ENCODE results near the gene RASGEF1C.
"Not testable (repeated sequence)": the region's sequence is repeated elsewhere in the genome, so short reads cannot be mapped to it uniquely, and the experiment has no call there.

The RASGEF1C gene

GRCh38 chr5:180135128-180135955 is 73.7 kb downstream of the RASGEF1C start:
- no peak for DNase-seq

GRCh38 chr5:180133971-180134508 is 75.0 kb downstream of the RASGEF1C start:
- DNase-seq = no peak

DNA sequence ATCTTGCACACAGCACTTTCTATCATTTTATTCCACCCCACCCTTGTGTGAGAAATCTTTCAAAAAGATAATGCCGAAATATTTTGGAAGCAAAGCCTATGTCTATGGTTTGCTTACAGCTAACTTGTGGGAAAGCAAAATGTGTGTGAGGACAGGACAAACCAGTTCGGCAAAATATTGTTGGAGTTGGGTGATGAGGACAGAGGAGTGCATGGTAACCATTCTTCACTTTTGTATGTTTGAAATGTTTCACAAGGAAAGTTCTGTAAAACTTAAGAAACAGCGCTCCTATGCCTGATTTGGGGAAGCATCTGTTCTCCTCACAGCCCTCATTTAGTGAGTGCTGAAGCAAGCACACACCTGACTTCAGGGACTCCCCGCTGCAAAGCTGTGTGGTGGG is 75.5 kb downstream of the RASGEF1C start:
- DNase-seq = no peak

GRCh38 chr5:180133060-180133459 is 76.0 kb downstream of the RASGEF1C start:
- DNase-seq = no peak

- no peak for DNase-seq
Observed at GRCh38 chr5:180130876-180131740, 77.9 kb downstream of the RASGEF1C start.

GRCh38 chr5:180130291-180130869 is 78.6 kb downstream of the RASGEF1C start:
- DNase-seq = no peak

- DNase-seq = no peak
Observed at GRCh38 chr5:180129291-180130190, 79.5 kb downstream of the RASGEF1C start.

- DNase-seq = no peak
Observed at GRCh38 chr5:180128671-180129261, 80.2 kb downstream of the RASGEF1C start.

DNA sequence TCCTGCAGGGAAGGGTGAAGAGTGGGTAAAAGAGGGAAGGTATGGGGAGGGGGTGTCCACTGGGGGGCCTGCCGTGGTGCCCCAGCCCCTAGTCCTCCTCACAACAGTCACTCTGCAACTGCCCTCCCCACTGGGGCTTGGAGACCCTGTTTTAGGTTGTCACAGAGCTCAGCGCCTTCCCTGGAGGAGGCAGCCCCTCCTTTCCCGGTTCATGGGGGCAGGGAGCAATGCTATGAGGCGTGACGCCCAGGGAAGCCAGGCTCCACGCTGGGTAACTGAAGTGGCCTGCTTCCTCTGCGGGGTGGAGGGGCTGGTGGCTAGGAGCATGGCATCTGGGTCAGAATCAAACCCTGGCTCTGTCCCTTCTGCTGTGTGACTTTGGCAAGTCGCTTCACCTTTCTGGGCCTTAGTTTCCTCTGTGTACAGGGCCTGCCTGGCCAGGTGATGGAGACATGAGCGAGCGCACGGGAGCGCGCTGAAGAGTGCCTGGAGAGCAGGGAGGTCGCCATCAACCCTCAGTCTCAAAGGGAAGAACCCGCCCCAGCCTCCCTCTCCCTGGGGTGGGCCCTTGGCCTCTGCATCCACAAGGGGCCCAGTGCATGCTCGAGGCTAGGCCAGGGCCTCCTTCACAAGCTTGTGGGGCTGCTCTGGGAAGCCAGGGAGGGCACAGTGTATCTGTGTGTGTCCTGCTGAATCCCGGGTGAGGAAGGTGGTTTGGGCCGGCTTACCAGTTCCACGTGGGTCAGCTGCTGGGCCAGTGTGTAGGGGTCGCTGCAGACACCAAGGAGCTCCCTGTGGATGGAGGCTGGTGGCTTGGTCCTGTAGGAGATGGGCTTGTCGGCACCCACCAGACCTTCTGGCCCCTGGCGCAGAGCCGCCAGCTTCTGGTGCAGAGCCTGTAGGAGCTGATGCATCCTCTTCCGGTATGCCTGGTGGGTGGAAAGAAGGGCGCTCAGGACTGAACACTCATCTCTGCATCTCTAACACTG is 81.0 kb downstream of the RASGEF1C start:
- DNase-seq = no peak

- DNase-seq = peak; percentile 49
Observed at GRCh38 chr5:180126716-180127681, 82.0 kb downstream of the RASGEF1C start.

- not testable (repeated sequence) for DNase-seq
Observed at GRCh38 chr5:180126156-180126555, 82.9 kb downstream of the RASGEF1C start.

GRCh38 chr5:180124662-180125061 is 84.3 kb downstream of the RASGEF1C start:
- not testable (repeated sequence) for DNase-seq

- DNase-seq = no peak
Observed at GRCh38 chr5:180122875-180123274, 86.1 kb downstream of the RASGEF1C start.

DNA sequence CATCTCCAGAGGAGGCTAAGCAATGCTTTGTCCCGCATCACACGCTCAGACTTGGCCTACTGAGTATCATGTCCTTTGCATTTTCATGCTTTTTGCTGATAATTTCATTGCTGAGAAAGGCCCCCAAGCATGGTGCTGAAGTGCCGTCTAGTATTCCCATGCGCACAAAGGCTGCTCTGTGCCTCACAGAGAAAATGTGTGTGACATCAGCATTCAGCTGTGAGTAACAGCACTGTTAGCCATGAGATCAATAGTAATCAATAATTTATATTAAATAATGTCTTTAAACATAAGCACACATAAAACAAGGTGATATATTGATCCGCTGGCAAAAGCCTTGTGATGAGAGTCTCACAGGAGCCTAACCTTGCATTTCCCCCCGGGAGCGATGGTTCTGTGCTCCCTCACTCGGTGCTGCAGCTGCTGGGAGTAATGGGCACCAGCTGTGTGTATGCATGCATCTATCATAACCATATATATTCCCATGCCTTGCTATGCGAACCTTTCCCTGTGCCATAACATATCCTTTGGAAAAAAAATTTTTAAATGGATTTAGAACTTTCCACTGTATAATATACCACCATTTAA is 87.1 kb downstream of the RASGEF1C start:
- DNase-seq = no peak

- DNase-seq = no peak
Observed at GRCh38 chr5:180120237-180121101, 88.5 kb downstream of the RASGEF1C start.

DNA sequence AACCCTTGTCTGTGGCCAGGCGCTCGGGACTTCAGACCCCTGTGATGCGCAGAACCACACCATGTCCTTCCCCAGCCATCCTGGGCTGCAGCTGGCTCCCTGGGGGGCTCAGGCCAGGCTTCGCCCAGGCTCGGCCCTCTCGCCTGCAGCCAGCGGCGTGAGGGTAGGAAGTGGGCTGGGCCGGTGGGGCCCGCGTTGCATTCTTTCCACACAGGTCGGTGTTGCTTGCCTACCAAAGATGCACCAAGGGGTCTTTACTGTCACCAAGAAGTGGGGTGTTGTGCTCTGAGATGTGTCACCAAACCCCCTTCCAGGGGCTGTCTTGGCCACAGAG is 89.1 kb downstream of the RASGEF1C start:
- no peak for DNase-seq

DNA sequence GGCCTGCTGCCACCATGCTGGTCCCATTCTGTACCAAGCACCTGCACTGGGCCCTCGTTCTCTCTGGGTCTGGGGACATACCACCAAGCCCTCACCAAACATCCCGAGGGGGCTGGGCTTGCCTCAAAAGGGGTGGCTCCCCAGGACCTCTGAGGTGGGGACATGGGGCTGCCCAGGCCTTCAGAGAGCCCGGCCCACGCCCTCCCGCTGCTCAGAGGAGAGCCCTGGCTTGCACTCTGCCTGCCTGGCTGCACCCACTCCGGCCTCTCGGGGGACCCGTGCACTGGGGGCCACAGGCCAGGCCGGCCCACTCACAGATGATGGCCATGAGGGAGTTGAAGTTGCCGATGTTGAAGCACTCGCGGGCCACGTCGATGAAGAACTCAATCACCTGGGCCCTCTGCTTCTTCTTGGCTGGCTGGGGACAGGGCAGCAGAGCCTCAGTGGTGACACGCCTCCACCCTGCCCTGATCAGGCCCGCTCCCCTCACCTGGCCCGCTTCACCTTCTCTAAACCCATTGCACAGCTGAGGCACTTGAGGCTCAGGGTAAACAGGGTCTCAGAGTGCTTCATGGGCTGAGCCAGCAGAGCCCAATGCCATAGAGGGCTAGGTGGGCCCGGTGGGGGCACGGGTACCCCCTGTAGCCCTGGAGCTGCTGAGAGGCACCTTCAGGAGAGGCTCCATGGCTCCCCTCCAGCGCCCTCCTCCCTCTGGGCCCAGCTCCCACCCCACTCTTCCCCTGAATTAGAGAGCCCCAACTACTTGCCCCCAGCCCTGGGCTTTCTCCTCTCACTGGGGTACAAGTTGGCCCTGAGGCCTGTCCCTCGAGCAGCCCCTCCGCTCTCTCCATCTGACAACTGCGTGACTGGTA is 89.7 kb downstream of the RASGEF1C start:
- no peak for DNase-seq
